ENCODE data around the gene RBFA.
A peak's percentile ranks its signal among the peaks of the same experiment; 100 is the strongest.

Gene RBFA

GRCh38 chr18:80042785-80043184 lies 8.6 kb downstream of the RBFA start:
- Mint-ChIP-seq H3K4me1 (peaks cover 6% of the 10 kb centered on the region), H3K9me3 (no peaks in the 10 kb centered on the region), H3K36me3 (peaks cover 56% of the 10 kb centered on the region), H3K4me3 (no peak overlapping the region), H3K27ac (no peak overlapping the region)
- no peak for ATAC-seq
- no peak for DNase-seq (ENCODE audit: low spot score in 2 of 2)

GRCh38 chr18:80044072-80044471 lies 9.8 kb downstream of the RBFA start:
- Mint-ChIP-seq H3K27ac (no peak overlapping the region), H3K4me3 (no peak overlapping the region), H3K4me1 (peaks cover 6% of the 10 kb centered on the region), H3K36me3 (peaks cover 44% of the 10 kb centered on the region), H3K9me3 (no peaks in the 10 kb centered on the region)
- no peak for DNase-seq (ENCODE audit: low spot score in 2 of 2)
- no peak for ATAC-seq

DNA sequence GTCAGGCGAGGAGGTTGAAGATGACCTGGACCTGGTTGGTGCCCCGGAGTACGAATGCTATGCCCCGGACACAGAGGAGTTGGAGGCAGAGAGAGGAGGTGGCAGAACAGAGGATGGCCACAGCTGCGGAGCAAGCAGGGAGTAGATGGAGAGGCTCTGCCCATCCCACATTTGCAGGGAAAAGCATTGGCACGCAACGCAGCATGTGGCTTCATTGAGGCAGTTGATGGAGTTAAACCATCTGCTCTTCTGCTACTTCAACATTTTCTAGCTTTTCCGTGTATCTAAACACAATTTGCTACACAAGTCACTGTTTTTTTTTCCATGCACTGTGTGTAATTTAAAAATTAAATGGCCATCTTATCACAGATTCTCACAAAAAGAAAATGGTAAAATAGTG lies 11.8 kb downstream of the RBFA start:
- H3K4me1 Mint-ChIP-seq = peaks cover 6% of the 10 kb centered on the region
- no peak for ATAC-seq
- H3K36me3 Mint-ChIP-seq = peaks cover 27% of the 10 kb centered on the region
- peaks cover 3% of the 10 kb centered on the region for H3K9me3 Mint-ChIP-seq
- H3K4me3 Mint-ChIP-seq = no peak overlapping the region
- DNase-seq (ENCODE audit: low spot score in 2 of 2) = no peak
- no peak overlapping the region for H3K27ac Mint-ChIP-seq

GRCh38 chr18:80046431-80046830 lies 12.2 kb downstream of the RBFA start:
- DNase-seq (ENCODE audit: low spot score in 2 of 2) (no peak), ATAC-seq (no peak)
- Mint-ChIP-seq H3K36me3 (peaks cover 22% of the 10 kb centered on the region), H3K9me3 (peaks cover 6% of the 10 kb centered on the region), H3K27ac (no peak overlapping the region), H3K4me3 (no peak overlapping the region), H3K4me1 (peaks cover 6% of the 10 kb centered on the region)

DNA sequence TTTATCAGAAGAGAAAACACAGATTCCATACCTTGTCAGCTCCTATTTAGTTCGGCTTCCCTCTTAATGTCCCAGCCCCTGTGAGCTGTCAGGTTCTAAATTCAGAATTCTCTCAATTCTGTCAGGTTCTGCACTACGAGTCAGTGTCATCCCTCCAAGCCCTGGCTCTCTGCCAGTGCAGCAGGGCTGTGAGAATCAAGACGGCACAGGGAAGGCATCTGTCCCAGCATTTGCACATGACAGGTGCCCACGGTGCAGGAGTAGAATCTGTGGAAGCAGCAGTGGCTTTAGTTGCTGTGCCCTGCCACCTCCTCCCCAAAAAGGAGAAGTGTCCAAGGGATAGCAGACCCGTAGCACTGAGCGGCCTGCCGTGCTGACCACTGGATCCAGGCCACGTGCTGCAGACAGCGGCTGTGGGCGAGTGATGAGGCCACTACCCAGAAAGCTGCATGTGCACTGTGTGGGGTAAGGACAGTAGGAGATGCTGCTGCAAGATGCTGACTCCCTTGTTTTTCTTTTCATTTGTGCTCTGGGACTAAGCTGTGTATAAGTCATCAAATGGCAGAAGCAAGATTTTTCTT lies 12.8 kb downstream of the RBFA start:
- H3K36me3 Mint-ChIP-seq = peaks cover 17% of the 10 kb centered on the region
- no peak overlapping the region for H3K4me3 Mint-ChIP-seq
- H3K9me3 Mint-ChIP-seq = peaks cover 11% of the 10 kb centered on the region
- no peak for DNase-seq (ENCODE audit: low spot score in 2 of 2)
- no peak for ATAC-seq
- H3K4me1 Mint-ChIP-seq = peaks cover 6% of the 10 kb centered on the region
- no peak overlapping the region for H3K27ac Mint-ChIP-seq

DNA sequence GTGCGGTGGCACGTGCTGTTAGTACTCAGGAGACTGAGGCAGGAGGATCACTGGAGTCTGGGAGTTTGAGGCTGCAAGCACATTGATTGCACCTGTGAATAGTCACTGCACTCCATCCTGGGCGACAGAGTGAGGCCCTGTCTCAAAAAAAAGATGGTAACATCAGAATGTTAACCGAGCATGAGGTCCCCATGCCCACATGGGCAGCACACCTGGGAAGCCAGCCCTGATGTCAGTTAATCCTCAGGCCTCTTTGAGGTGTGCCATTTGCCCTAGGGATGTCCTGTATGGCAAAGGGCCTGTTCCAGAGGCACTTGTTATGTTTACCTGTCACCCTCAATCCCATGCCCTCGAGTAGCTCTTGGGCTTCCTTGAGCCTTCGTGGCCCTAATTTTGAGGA lies 16.6 kb downstream of the RBFA start:
- H3K9me3 Mint-ChIP-seq = peaks cover 25% of the 10 kb centered on the region
- H3K36me3 Mint-ChIP-seq = peaks cover 3% of the 10 kb centered on the region
- no peak for ATAC-seq
- DNase-seq (ENCODE audit: low spot score in 2 of 2) = no peak
- peaks cover 2% of the 10 kb centered on the region for H3K4me1 Mint-ChIP-seq
- H3K27ac Mint-ChIP-seq = no peak overlapping the region
- H3K4me3 Mint-ChIP-seq = no peak overlapping the region

- no peaks in the 10 kb centered on the region for H3K36me3 Mint-ChIP-seq
- H3K9me3 Mint-ChIP-seq = peaks cover 41% of the 10 kb centered on the region
- no peak for ATAC-seq
- no peak overlapping the region for H3K4me3 Mint-ChIP-seq
- DNase-seq (ENCODE audit: low spot score in 2 of 2) = no peak
- H3K4me1 Mint-ChIP-seq = no peaks in the 10 kb centered on the region
- H3K27ac Mint-ChIP-seq = no peak overlapping the region
Measured at GRCh38 chr18:80056095-80056494, 21.9 kb downstream of the RBFA start.

DNA sequence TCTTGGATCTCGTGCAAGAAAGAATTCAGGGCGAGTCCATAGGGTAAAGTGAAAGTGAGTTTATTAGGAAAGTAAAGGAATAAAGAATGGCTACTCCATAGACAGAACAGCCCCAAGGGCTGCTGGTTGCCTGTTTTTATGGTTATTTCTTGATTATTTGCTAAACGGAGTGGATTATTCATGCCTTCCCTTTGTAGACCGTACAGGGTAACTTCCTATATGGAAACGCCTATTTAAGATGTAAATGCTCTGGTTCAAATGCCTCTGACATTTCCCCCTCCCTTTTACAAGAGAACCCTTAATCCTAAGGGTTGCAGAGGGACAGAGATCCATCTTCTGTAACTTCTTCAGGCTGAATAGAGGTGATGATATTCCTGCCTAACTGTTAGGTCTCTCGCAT lies 25.7 kb downstream of the RBFA start:
- DNase-seq (ENCODE audit: low spot score in 2 of 2) (no peak), ATAC-seq (no peak)
- H3K9me3 Mint-ChIP-seq = peaks cover 22% of the 10 kb centered on the region
- H3K4me3 Mint-ChIP-seq = no peak overlapping the region
- H3K27ac Mint-ChIP-seq = no peak overlapping the region
- H3K4me1 Mint-ChIP-seq = no peaks in the 10 kb centered on the region
- H3K36me3 Mint-ChIP-seq = no peaks in the 10 kb centered on the region

- Mint-ChIP-seq H3K27ac (no peak overlapping the region), H3K36me3 (no peaks in the 10 kb centered on the region), H3K4me1 (no peaks in the 10 kb centered on the region), H3K4me3 (no peak overlapping the region), H3K9me3 (no peaks in the 10 kb centered on the region)
- no peak for DNase-seq (ENCODE audit: low spot score in 2 of 2)
- no peak for ATAC-seq
Measured at GRCh38 chr18:80065705-80066104, 31.5 kb downstream of the RBFA start.

GRCh38 chr18:80067321-80067720 lies 33.1 kb downstream of the RBFA start:
- H3K4me1 Mint-ChIP-seq = no peaks in the 10 kb centered on the region
- no peaks in the 10 kb centered on the region for H3K9me3 Mint-ChIP-seq
- ATAC-seq (no peak), DNase-seq (ENCODE audit: low spot score in 2 of 2) (no peak)
- no peak overlapping the region for H3K4me3 Mint-ChIP-seq
- H3K36me3 Mint-ChIP-seq = no peaks in the 10 kb centered on the region
- H3K27ac Mint-ChIP-seq = peak overlapping the region; percentile 63

GRCh38 chr18:80067897-80068296 lies 33.7 kb downstream of the RBFA start:
- no peak overlapping the region for H3K4me3 Mint-ChIP-seq
- no peak for ATAC-seq
- no peaks in the 10 kb centered on the region for H3K4me1 Mint-ChIP-seq
- H3K9me3 Mint-ChIP-seq = no peaks in the 10 kb centered on the region
- no peak for DNase-seq (ENCODE audit: low spot score in 2 of 2)
- no peak overlapping the region for H3K27ac Mint-ChIP-seq
- H3K36me3 Mint-ChIP-seq = no peaks in the 10 kb centered on the region

GRCh38 chr18:80068571-80069272 lies 34.5 kb downstream of the RBFA start:
- Mint-ChIP-seq H3K27ac (no peak overlapping the region), H3K4me1 (no peaks in the 10 kb centered on the region), H3K36me3 (no peaks in the 10 kb centered on the region), H3K9me3 (no peaks in the 10 kb centered on the region), H3K4me3 (no peak overlapping the region)
- no peak for ATAC-seq
- DNase-seq (ENCODE audit: low spot score in 2 of 2) = no peak

- Mint-ChIP-seq H3K27ac (no peak overlapping the region), H3K9me3 (no peaks in the 10 kb centered on the region), H3K4me1 (no peaks in the 10 kb centered on the region), H3K36me3 (no peaks in the 10 kb centered on the region), H3K4me3 (no peak overlapping the region)
- ATAC-seq (no peak), DNase-seq (ENCODE audit: low spot score in 2 of 2) (no peak)
Measured at GRCh38 chr18:80070825-80071224, 36.6 kb downstream of the RBFA start.

- H3K36me3 Mint-ChIP-seq = no peaks in the 10 kb centered on the region
- ATAC-seq (no peak), DNase-seq (ENCODE audit: low spot score in 2 of 2) (no peak)
- no peaks in the 10 kb centered on the region for H3K4me1 Mint-ChIP-seq
- H3K27ac Mint-ChIP-seq = no peak overlapping the region
- no peaks in the 10 kb centered on the region for H3K9me3 Mint-ChIP-seq
- H3K4me3 Mint-ChIP-seq = no peak overlapping the region
Measured at GRCh38 chr18:80074183-80074582, 39.9 kb downstream of the RBFA start.

GRCh38 chr18:80074697-80075096 lies 40.5 kb downstream of the RBFA start:
- ATAC-seq (no peak), DNase-seq (ENCODE audit: low spot score in 2 of 2) (no peak)
- Mint-ChIP-seq H3K36me3 (no peaks in the 10 kb centered on the region), H3K4me1 (no peaks in the 10 kb centered on the region), H3K9me3 (no peaks in the 10 kb centered on the region), H3K4me3 (no peak overlapping the region), H3K27ac (no peak overlapping the region)

DNA sequence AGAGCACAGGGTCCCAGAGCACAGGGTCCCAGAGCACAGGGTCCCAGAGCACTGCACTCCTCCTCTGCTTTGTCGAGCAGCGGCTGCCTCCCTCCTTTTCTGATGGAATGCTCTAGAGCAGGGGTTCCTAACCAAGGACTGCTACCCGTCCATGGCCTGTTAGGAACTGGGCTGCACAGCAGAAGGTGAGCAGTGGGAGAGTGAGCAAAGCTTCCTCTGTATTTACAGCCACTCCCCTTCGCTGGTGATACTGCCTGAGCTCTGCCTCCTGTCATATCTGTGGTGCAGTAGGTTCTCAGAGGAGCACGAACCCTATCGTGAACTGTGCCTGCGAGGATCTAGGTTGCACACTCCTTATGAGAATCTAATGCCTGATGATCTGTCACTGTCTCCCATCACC lies 41.7 kb downstream of the RBFA start:
- no peaks in the 10 kb centered on the region for H3K9me3 Mint-ChIP-seq
- no peak overlapping the region for H3K4me3 Mint-ChIP-seq
- H3K27ac Mint-ChIP-seq = no peak overlapping the region
- no peaks in the 10 kb centered on the region for H3K4me1 Mint-ChIP-seq
- H3K36me3 Mint-ChIP-seq = no peaks in the 10 kb centered on the region
- DNase-seq (ENCODE audit: low spot score in 2 of 2) (no peak), ATAC-seq (no peak)

Measured in stimulated activated effector memory CD8-positive, alpha-beta T cell treated with anti-CD3 and anti-CD28 coated beads, Interleukin-12 subunit alpha, Interleukin-12 subunit beta, amount 100 ng/mL, for 72 hours (primary cell).